Measurements from ENCODE around the gene WDR64.
"Not testable (repeated sequence)": the region's sequence is repeated elsewhere in the genome, so short reads cannot be mapped to it uniquely, and the experiment has no call there.

WDR64 gene

GRCh38 chr1:241787691-241788090 lies 135.6 kb downstream of the WDR64 start:
- no peak for DNase-seq (ENCODE audit: low spot score)

GRCh38 chr1:241789061-241789460 lies 137.0 kb downstream of the WDR64 start:
- no peak for DNase-seq (ENCODE audit: low spot score)

- no peak for DNase-seq (ENCODE audit: low spot score)
Observed at GRCh38 chr1:241799416-241799815, 147.3 kb downstream of the WDR64 start.

GRCh38 chr1:241800640-241801039 lies 148.6 kb downstream of the WDR64 start:
- DNase-seq (ENCODE audit: low spot score): no peak

GRCh38 chr1:241802863-241803262 lies 150.8 kb downstream of the WDR64 start:
- no peak for DNase-seq (ENCODE audit: low spot score)

GRCh38 chr1:241804706-241805105 lies 152.6 kb downstream of the WDR64 start:
- not testable (repeated sequence) for DNase-seq (ENCODE audit: low spot score)

GRCh38 chr1:241808265-241808664 lies 156.2 kb downstream of the WDR64 start:
- no peak for DNase-seq (ENCODE audit: low spot score)

GRCh38 chr1:241810769-241811405 lies 158.8 kb downstream of the WDR64 start:
- DNase-seq (ENCODE audit: low spot score): no peak

GRCh38 chr1:241813768-241814320 lies 161.8 kb downstream of the WDR64 start:
- no peak for DNase-seq (ENCODE audit: low spot score)

- no peak for DNase-seq (ENCODE audit: low spot score)
Observed at GRCh38 chr1:241816008-241816407, 163.9 kb downstream of the WDR64 start.

GRCh38 chr1:241817331-241817792 lies 165.3 kb downstream of the WDR64 start:
- DNase-seq (ENCODE audit: low spot score): no peak

GRCh38 chr1:241817956-241818612 lies 166.0 kb downstream of the WDR64 start:
- DNase-seq (ENCODE audit: low spot score): no peak

GRCh38 chr1:241819340-241819866 lies 167.3 kb downstream of the WDR64 start:
- no peak for DNase-seq (ENCODE audit: low spot score)

GRCh38 chr1:241821363-241821762 lies 169.3 kb downstream of the WDR64 start:
- DNase-seq (ENCODE audit: low spot score): no peak

GRCh38 chr1:241822846-241823245 lies 170.8 kb downstream of the WDR64 start:
- no peak for DNase-seq (ENCODE audit: low spot score)

- DNase-seq (ENCODE audit: low spot score): no peak
Observed at GRCh38 chr1:241823925-241824324, 171.8 kb downstream of the WDR64 start.

GRCh38 chr1:241825581-241825980 lies 173.5 kb downstream of the WDR64 start:
- no peak for DNase-seq (ENCODE audit: low spot score)

- not testable (repeated sequence) for DNase-seq (ENCODE audit: low spot score)
Observed at GRCh38 chr1:241826613-241827012, 174.5 kb downstream of the WDR64 start.

- DNase-seq (ENCODE audit: low spot score): no peak
Observed at GRCh38 chr1:241827264-241827663, 175.2 kb downstream of the WDR64 start.

GRCh38 chr1:241828463-241829021 lies 176.5 kb downstream of the WDR64 start:
- peak; percentile 28 for DNase-seq (ENCODE audit: low spot score)

GRCh38 chr1:241829468-241829867 lies 177.4 kb downstream of the WDR64 start:
- no peak for DNase-seq (ENCODE audit: low spot score)

GRCh38 chr1:241834733-241835377 lies 182.8 kb downstream of the WDR64 start:
- DNase-seq (ENCODE audit: low spot score): peak; percentile 21

All from SK-N-DZ (cell line).